K562 (cell line): ENCODE data around the gene RPL10A. TPM values are rescaled to one million over a fixed set of nuclear protein-coding genes. Genes with fewer than 3 reads are reported as not detected.

Source experiments
- ATAC-seq: fragments of 200-7000 bp; cut with Tn5 transposase; 3 replicates; pipeline ENCODE4 v1.9.1; 2020; ENCODE audit warnings: moderate library complexity
- BruUV-seq: library from RNA; stranded (reverse); fragments of 400-500 nt; replicated peaks from 2 replicates; lab custom pipeline; 2021; lab: Mats Ljungman, UMichigan
- CTCF ChIA-PET: fragments of 300-600 bp; formaldehyde crosslinking; extraction: SDS; loops from one replicate; lab custom pipeline; 2021; ENCODE audit warnings: low intra/inter-chr PET ratio; lab: Yijun Ruan, JAX
- POLR2A ChIA-PET: fragments of 300-600, 350-650 bp; sonication (Branson Sonifier 250); formaldehyde crosslinking; extraction: SDS; loops from one replicate; lab custom pipeline; 2021; ENCODE audit warnings: antibody characterized with exemption, inconsistent platforms; lab: Yijun Ruan, JAX
- DNase-seq, 4 experiments: peaks; one replicate each; pipeline versions ENCODE4 v3.0.0 to v3.0.0-alpha.2; 2011 to 2018; ENCODE audit warnings: low spot score in 3 of 4, mixed read lengths in 3 of 4; ENCODE audit errors: extremely low read depth in 1 of 4
- FAIRE-seq: peaks from 2 replicates; lab custom pipeline; 2011; peaks lifted over from hg19 to GRCh38; lab: Jason Lieb, UNC
- H2AFZ ChIP-seq: 2 replicates; pipeline ENCODE4 v1.6.0; 2011; ENCODE audit warnings: low read depth, low read length, control low read depth, inconsistent platforms
- H3K27ac ChIP-seq: fragments of 200-600 bp; 3 replicates; pipeline ENCODE4 v1.8.0; 2011; ENCODE audit warnings: low read depth, mild to moderate bottlenecking, control low read depth, inconsistent platforms, low read length, moderate library complexity, mixed read lengths; ENCODE audit errors: extremely low read depth
- H3K27me3 ChIP-seq, 2 experiments: fragments of 300-600 bp in 1 of 2; 2 replicates in 1 of 2; 3 replicates in 1 of 2; pipeline versions ENCODE4 v1.6.0 to v1.8.0; 2011; ENCODE audit warnings: inconsistent platforms in 2 of 2, low read length in 2 of 2, mild to moderate bottlenecking in 1 of 2, mixed read lengths in 1 of 2, moderate library complexity in 1 of 2; ENCODE audit not compliant: control insufficient read depth in 2 of 2, insufficient read depth in 2 of 2
- H3K36me3 ChIP-seq: fragments of 300-600 bp; 3 replicates; pipeline ENCODE4 v1.8.0; 2011; ENCODE audit warnings: mild to moderate bottlenecking, low read length, inconsistent platforms; ENCODE audit not compliant: control insufficient read depth, insufficient read depth
- H3K4me1 ChIP-seq, 2 experiments: fragments of 200-600 bp in 1 of 2; replicated peaks in 1 of 2; 2 replicates in 1 of 2; 3 replicates in 1 of 2; pipeline versions ENCODE4 v1.5.1 to v1.8.0; 2011; ENCODE audit warnings: inconsistent platforms in 2 of 2, low read length in 2 of 2, mild to moderate bottlenecking in 1 of 2, mixed read lengths in 1 of 2, moderate library complexity in 1 of 2; ENCODE audit not compliant: control insufficient read depth in 2 of 2, insufficient read depth in 2 of 2
- H3K4me2 ChIP-seq: 2 replicates; pipeline ENCODE4 v1.6.1; 2011; ENCODE audit warnings: low read length, control low read depth, inconsistent platforms, mixed read lengths; ENCODE audit not compliant: insufficient read depth
- H3K4me3 ChIP-seq: fragments of 200-600 bp; sonication (generic), shearing (Covaris generic); 2 replicates; pipeline ENCODE4 v1.5.1; 2016; ENCODE audit warnings: control low read depth, inconsistent platforms
- H3K79me2 ChIP-seq: fragments of 200-600 bp; 3 replicates; pipeline ENCODE4 v1.8.0; 2011; ENCODE audit warnings: low read length, inconsistent platforms; ENCODE audit not compliant: control insufficient read depth, insufficient read depth
- H3K9ac ChIP-seq, 2 experiments: 2 replicates each; pipeline versions ENCODE4 v1.6.0 to v1.6.1; 2011; ENCODE audit warnings: low read depth in 2 of 2, low read length in 2 of 2, control low read depth in 1 of 2, inconsistent platforms in 1 of 2, mild to moderate bottlenecking in 1 of 2, mixed read lengths in 1 of 2; ENCODE audit not compliant: insufficient read depth in 1 of 2
- H3K9me1 ChIP-seq: one replicate; pipeline ENCODE4 v1.6.0; 2011; ENCODE audit warnings: inconsistent platforms, mild to moderate bottlenecking, low read length, moderate library complexity; ENCODE audit not compliant: control insufficient read depth, insufficient read depth
- H3K9me3 ChIP-seq: replicated peaks from 2 replicates; pipeline ENCODE4 v1.5.1; 2011; ENCODE audit warnings: low read depth, low read length, inconsistent platforms; ENCODE audit not compliant: control insufficient read depth, insufficient read depth
- H4K20me1 ChIP-seq: replicated peaks from 2 replicates; pipeline ENCODE4 v1.6.1; 2011; ENCODE audit warnings: low read length, inconsistent platforms, mixed read lengths; ENCODE audit not compliant: control insufficient read depth, insufficient read depth
- CCAR2 ChIP-seq: fragments of 200-400 bp; formaldehyde crosslinking; IDR thresholded peaks from 2 replicates; pipeline ENCODE4 v1.6.1; 2017; ENCODE audit warnings: mild to moderate bottlenecking, low read depth, low read length
- CEBPB ChIP-seq: fragments of 450-650 bp; IDR thresholded peaks from 2 replicates; pipeline ENCODE4 v1.6.1; 2016; ENCODE audit warnings: missing genetic modification characterization, missing compliant biosample characterization
- HMBOX1 ChIP-seq: sonication (generic); IDR thresholded peaks from 2 replicates; pipeline ENCODE4 v1.6.1; 2016
- PHTF2 ChIP-seq: fragments of 250-450 bp; sonication (Bioruptor Pico); IDR thresholded peaks from 2 replicates; pipeline ENCODE4 v1.5.0; 2021; ENCODE audit warnings: mild to moderate bottlenecking
- TCF7 ChIP-seq: sonication (generic); IDR thresholded peaks from 2 replicates; pipeline ENCODE4 v1.6.1; 2016; ENCODE audit warnings: antibody characterized with exemption, borderline replicate concordance
- WGBS: fragments of 100-300 bp; shearing (Covaris generic); methylation state at CpG from one replicate; pipeline ENCODE4 v1.1.6; 2016; ENCODE audit warnings: low coverage, mixed read lengths; ENCODE audit not compliant: insufficient coverage; ENCODE audit errors: missing lambda C conversion rate; 5-methylcytosine and 5-hydroxymethylcytosine counted together
- in situ Hi-C: fragments of 300-500 bp; cut with MboI; formaldehyde crosslinking; loops from 4 replicates; pipeline ENCODE4 v1.15.0; 2018; ENCODE audit warnings: inconsistent platforms, mixed read lengths
- intact Hi-C: fragments of 100-400 bp; cut with micrococcal nuclease; formaldehyde crosslinking; loops from 2 replicates; pipeline ENCODE4 v1.14.2; 2022
- polyA plus RNA-seq, 8 experiments: library from polyadenylated mRNA; depleted of rRNA in 4 of 8; stranded (reverse) in 5 of 8; unstranded in 3 of 8; fragments of >200 nt; fragmentation: Nextera tagmentation in 2 of 8; fragmentation: Illumina TruSeq in 1 of 8; extraction: Ambion mirVana in 2 of 8; extraction: Trizol in 1 of 8; gene quantifications; 2 replicates each; pipeline versions ENCODE4 v1.2.1 to v1.2.3, GENCODE V29; 2011 to 2014; ENCODE audit warnings: inconsistent platforms in 1 of 8, missing spikeins in 1 of 8
- total RNA-seq, 7 experiments: library from RNA; depleted of rRNA in 6 of 7; stranded (reverse); fragments of >200 nt in 6 of 7; fragmentation: Illumina TruSeq in 2 of 7; extraction: Trizol in 2 of 7; gene quantifications; 2 replicates each; pipeline versions ENCODE4 v1.2.1 to v1.2.3, GENCODE V29; 2011 to 2021; ENCODE audit warnings: low replicate concordance in 1 of 7
- TF ChIP-seq, protein P1 (sequence below): sonication (generic); formaldehyde crosslinking; IDR thresholded peaks from 2 replicates; pipeline ENCODE4 v1.8.0; 2022; ENCODE audit warnings: missing genetic modification reagents, mild to moderate bottlenecking, moderate library complexity, borderline replicate concordance

The RPL10A gene
- total and polyA plus RNA-seq, 9 of the 15 experiments (the other 6 are each of a cell fraction or from before 2014, with no cell fraction given), result 1,589 to 3,237 (median 2,116) TPM

- TF ChIP-seq, protein P1, sequence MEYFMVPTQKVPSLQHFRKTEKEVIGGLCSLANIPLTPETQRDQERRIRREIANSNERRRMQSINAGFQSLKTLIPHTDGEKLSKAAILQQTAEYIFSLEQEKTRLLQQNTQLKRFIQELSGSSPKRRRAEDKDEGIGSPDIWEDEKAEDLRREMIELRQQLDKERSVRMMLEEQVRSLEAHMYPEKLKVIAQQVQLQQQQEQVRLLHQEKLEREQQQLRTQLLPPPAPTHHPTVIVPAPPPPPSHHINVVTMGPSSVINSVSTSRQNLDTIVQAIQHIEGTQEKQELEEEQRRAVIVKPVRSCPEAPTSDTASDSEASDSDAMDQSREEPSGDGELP (CRISPR knock-in tag), result peak; percentile 74; the same call in 1 of the 2 replicates
- TF ChIP-seq TCF7, result no peak
- no peak for TF ChIP-seq HMBOX1
Measured at GRCh38 chr6:35492258-35492973, 24.2 kb downstream of the RPL10A start (continued).

GRCh38 chr6:35492974-35493284 is 24.7 kb downstream of the RPL10A start:
- Histone ChIP-seq H3K36me3 (no peaks in the 10 kb centered on the region), H3K27me3 (no peaks in the 10 kb centered on the region), H3K9me1 (peaks cover 3% of the 10 kb centered on the region), H3K4me1 (peaks cover 50 to 72% of the 10 kb centered on the region in 2 experiments), H3K79me2 (peaks cover 38% of the 10 kb centered on the region), H3K27ac (no peak overlapping the region)
- intact Hi-C loops, result no loop called here
- ATAC-seq, result no peak
- FAIRE-seq, result no peak
- no peak for TF ChIP-seq PHTF2 (CRISPR knock-in tag)
- TF ChIP-seq CCAR2, result no peak
- peak; percentile 20; the same call in 1 of the 2 replicates for TF ChIP-seq CEBPB (tag)
- TF ChIP-seq, all 486 proteins: peak for 1
- Histone ChIP-seq H4K20me1 (peaks cover 24% of the 10 kb centered on the region; the same call in 1 of the 2 replicates), H2AFZ (no peak overlapping the region), H3K4me3 (no peak overlapping the region), H3K9ac (no peak overlapping the region), H3K9me3 (no peaks in the 10 kb centered on the region), H3K4me2 (no peak overlapping the region)
- 69% methylated on average over 7 of the region's 7 CpGs for WGBS
- ChIA-PET CTCF (no interaction called here), POLR2A (interaction anchor here (5.6 kb wide), 1 partner anchor 20 kb away, joined by 52 read pairs; no protein-coding TSS in a partner anchor)
- in situ Hi-C loops, result no loop called here
- DNase-seq, result no peak
- no TSS peak for BruUV-seq
